Stimulated activated CD4-positive, alpha-beta T cell treated with anti-CD3 and anti-CD28 coated beads, Interleukin-4, amount 100 ng/mL, for 4 hours (primary cell): ENCODE results near the gene ITGAD.
A peak's percentile ranks its signal among the peaks of the same experiment; 100 is the strongest.

Experiments
- DNase-seq, 2 experiments: peaks; one replicate each; pipeline ENCODE4 v3.0.0-alpha.2; 2020

ITGAD gene

DNA sequence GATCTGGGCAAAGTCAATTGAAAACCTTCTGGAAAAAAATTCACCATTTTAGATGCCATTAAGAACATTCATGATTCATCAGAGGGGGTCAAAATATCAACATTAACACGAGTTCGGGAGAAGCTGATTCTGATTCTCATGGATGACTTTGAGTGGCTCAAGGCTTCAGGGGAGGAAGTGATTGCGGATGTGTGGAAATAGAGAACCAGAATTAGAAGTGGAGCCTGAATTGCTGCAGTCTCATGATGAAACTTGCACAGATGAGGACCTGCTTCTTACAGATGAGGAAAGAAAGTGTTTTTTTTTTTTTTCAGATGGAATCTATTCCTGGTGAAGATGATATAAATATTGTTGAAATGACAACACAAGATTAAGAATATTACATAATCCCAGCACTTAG is 25.3 kb upstream of the ITGAD start:
- DNase-seq: no peak

DNA sequence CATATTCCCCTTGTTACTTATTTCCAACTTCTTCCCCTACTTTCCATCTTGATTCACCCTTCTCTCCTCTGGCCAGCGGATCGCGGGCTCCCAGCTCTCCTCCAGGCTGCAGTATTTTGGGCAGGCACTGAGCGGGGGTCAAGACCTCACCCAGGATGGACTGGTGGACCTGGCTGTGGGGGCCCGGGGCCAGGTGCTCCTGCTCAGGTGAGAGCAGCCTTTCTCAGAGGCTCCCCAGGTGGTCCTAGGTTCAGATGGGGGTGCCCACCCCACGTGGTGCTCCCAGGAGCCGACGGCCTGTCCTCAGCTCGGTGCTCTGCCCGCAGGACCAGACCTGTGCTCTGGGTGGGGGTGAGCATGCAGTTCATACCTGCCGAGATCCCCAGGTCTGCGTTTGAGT is 22.1 kb upstream of the ITGAD start:
- DNase-seq: no peak

DNA sequence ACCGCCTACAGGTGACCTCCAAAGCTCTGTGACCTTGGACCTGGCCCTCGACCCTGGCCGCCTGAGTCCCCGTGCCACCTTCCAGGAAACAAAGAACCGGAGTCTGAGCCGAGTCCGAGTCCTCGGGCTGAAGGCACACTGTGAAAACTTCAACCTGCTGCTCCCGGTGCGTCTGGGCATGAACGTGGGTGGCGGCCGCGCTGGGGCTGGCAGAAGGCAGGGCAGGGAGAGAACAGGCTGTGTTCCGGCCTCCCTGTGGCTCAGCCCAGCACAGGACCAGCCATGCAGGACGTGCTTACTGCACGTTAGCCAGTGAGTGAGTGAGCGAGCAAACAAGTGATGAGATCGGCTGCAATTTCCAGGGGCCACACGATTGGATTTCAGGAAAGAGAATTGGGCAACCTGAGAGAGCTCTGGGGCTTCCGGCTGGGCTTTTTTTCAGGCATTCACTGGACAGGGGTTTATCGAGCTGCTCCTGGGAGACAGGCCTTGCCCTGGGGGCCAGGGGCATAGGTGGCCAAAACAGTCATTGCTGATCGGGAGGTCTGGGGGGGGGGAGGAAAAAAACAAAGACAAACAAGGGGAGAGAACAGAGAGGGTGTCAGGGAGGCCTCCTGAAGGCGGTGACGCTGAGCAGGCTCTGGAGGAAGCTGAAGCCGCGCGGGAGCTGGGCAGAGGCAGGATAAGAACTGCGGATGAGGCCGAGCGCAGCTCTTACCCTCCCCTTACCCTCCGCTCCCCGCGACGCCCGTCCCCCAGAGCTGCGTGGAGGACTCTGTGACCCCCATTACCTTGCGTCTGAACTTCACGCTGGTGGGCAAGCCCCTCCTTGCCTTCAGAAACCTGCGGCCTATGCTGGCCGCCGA is 21.3 kb upstream of the ITGAD start:
- no peak for DNase-seq

DNA sequence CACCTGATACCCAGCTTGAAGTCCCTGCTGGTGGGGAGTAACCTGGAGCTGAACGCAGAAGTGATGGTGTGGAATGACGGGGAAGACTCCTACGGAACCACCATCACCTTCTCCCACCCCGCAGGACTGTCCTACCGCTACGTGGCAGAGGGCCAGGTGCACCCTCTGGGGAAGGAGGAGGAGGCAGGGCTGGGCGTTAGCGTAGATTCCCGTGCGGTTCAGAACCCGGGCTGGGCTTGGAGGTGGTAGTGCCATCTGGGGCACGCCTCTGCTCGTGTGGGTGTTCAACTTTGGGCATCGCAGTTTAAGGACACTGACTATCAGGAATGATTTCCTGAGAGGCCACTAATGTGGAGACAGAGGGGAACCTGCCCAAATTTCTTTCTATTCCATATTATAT is 19.9 kb upstream of the ITGAD start:
- DNase-seq: no peak

DNA sequence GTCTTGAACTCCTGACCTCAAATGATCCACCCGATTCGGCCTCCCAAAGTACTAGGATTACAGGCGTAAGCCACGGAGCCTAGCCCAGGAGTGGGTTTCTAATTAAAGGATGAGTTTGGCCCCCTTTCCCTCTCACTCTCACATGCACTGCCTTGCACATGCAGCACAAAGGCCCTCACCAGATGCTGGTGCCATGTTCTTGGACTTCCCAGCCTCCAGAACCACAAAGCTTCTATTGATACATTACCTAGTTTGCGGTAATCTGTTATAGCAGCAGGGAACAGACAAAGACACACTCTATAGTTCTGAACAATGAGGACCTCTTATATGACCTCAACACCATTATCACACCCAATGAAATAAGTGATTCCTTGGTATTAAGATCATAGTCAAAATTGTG is 17.9 kb upstream of the ITGAD start:
- DNase-seq: no peak

DNA sequence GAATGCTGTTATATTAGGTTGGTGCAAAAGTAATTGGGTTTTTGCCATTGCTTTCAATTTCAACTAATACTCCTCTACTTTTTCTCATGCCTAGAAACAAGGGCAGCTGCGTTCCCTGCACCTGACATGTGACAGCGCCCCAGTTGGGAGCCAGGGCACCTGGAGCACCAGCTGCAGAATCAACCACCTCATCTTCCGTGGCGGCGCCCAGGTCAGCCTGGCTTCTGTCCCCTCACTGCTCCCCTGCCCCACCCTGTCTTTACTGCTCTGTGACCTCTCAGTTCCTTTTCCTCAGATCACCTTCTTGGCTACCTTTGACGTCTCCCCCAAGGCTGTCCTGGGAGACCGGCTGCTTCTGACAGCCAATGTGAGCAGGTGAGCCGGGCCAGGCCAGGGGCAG is 16.4 kb upstream of the ITGAD start:
- DNase-seq: no peak

DNA sequence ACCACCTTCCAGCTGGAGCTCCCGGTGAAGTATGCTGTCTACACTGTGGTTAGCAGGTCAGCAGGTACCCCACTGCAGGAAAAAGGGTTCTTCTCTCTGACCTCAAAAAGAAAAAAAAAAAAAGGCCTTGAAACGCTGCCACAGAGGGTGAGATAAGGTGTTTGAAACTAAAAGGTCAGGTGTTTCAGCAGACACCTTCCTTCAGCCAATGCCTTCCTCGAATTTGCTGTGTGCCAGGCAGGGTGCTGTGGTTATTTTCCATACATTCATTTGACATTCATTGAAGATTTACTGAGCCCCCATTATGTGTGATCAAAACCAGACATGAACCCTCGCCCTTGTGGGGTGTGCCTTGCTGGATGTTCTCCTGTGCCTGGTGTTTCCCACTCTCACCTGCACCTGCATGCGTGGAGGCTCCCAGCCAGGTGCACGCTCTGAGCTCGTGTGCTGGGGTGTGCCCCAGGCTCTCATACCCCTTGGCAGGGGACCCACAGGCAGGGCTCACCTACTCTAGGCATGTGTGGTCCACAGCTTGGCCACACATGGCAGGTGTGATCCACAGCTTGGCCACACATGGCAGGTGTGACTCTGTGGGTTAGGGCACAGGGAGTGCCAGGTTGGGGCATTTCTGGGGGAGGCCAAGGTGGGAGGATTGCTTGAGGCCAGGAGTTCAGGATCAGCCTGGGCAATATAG is 15.8 kb upstream of the ITGAD start:
- DNase-seq: no peak

DNA sequence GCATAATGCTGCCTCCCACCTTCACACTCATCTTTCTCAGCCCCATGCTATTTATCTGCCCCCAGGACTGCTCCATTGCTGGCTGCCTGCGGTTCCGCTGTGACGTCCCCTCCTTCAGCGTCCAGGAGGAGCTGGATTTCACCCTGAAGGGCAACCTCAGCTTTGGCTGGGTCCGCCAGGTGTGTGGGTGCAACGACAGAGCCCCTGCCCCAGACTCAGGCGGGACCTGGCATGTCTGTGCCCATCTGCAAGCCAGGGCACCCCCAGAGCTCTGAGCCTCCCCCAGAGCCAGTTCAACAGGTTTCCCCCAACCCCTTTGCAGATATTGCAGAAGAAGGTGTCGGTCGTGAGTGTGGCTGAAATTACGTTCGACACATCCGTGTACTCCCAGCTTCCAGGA is 12.9 kb upstream of the ITGAD start:
- no peak for DNase-seq

DNA sequence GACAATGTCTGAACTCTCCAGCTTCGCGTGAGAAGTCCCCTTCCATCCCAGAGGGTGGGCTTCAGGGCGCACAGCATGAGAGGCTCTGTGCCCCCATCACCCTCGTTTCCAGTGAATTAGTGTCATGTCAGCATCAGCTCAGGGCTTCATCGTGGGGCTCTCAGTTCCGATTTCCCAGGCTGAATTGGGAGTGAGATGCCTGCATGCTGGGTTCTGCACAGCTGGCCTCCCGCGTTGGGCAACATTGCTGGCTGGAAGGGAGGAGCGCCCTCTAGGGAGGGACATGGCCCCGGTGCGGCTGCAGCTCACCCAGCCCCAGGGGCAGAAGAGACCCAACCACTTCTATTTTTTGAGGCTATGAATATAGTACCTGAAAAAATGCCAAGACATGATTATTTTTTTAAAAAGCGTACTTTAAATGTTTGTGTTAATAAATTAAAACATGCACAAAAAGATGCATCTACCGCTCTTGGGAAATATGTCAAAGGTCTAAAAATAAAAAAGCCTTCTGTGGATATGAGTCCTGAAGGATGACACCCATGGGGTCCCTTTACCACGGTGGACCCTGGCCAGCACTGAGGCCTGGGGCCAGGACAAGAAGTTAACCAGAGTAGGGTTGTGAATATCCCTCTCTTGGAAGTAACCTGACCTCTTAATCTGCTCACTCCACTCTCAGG is 10.5 kb upstream of the ITGAD start:
- peak; percentile 44 to 52 for DNase-seq

DNA sequence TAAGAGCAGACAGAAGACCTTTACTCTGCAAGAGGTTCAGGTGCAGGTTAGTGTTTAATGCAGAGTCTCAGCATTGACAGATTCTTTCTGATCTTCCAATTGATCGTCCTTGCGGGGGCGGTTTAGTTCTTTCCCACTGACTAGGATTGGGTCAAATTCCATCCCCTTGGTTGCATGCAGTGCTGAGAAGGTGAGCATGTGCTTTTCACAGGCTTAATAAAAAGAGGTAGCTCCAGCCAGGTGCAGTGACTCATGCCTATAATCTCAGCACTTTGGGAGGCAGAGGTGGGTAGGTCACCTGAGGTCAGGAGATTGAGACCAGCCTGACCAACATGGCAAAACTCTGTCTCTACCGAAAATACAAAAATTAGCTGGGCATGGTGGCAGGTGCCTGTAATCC is 7.5 kb upstream of the ITGAD start:
- DNase-seq: no peak

DNA sequence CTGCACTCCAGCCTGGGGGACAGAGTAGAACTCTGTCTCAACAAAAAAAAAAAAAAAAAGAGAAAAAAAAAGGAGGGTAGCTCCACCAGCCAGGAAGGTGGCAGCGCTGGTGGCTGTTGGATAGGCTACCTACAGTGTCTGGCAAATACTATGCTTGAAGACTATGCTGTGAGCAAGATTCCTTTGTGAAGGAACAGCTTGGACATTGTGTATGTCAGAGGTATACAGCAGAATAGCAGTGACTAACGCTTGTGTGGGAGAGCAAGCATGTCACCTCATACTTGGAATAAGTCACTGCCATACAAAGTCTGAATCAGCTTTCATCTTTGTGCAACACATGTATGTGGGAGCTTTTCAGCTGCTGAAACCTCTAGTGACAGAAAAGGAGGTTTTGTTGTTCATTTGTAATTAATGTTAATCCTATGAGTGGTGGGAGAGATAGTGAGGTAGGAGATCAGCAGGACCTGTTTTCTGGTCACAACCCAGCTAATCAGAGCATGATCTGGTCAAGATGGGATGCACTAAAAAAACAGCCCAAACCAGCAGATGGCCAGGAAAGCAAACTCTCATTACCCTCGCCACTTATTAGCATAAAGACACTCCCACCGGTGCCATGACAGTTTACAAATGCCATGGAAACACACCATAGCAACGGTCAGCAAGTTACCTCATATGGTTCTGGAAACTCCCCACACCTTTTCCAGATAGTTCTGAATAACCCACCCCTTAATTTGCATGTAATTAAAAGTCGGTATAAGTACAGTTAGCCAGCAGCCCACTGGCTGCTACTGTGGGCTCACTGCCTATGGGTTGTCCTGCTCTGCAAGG is 6.8 kb upstream of the ITGAD start:
- no peak for DNase-seq

DNA sequence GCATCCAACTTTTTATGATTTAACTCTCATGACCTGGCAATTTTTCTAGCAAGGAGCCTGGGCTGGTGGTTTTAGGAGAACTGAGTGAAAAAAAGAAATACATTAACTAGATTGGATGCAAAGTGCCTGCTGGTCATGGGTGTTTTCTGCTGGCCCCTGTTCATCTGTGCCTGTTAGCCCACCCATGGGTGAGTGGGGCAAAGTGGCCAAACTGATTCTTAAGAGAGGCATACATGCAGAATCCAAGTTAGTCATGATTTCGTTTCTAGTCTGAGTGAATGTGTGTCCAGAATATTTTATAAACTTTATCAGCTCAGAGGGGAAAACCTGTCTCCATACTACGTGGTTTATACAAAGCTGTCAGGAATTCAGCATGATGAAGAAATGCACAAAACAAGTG is 4.6 kb upstream of the ITGAD start:
- no peak for DNase-seq

DNA sequence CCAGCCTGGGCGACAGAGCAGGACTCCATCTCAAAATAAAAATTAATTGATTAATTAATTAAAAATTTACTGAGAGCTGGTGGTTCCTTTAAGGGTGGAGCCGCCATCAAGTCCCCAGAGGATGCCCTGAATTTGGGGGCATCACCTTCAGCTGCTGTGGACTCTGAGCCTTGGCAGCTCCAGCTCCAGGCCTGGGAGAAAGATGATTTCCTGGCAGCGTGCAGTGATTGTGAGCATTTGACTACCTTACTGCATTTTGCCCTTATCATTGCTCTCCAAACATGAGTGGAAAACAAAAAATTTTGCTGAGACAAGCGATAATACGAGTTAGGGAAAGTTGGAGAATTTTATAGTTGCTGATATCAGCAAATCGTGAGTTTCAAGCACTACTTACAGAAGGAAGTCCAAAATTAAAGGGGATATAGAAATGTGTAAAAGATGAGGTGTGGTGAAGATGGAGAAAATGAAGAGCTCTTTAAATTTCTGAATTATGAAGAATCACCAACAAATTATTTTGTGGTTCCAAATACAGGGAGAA is 2.6 kb upstream of the ITGAD start:
- no peak for DNase-seq

DNA sequence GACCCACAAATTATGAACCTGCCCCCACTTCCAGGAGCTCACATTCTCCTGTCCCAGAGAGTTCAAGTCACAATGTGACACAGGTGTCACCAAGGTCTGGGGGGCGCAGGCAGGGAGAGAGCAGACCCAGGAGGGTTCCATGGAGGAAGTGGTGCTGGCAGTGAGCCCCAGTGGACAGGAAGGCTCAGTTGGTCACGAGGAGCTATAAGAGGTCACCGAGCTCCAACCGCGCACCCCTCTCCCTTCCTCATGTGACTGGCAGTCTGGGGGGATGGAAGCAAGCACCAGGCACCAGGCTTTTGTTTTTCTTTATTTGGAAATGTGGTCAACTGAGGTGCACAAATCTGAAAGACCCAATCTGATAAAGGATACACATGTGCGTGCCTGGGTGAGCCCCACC is 2.5 kb downstream of the ITGAD start:
- DNase-seq: no peak

DNA sequence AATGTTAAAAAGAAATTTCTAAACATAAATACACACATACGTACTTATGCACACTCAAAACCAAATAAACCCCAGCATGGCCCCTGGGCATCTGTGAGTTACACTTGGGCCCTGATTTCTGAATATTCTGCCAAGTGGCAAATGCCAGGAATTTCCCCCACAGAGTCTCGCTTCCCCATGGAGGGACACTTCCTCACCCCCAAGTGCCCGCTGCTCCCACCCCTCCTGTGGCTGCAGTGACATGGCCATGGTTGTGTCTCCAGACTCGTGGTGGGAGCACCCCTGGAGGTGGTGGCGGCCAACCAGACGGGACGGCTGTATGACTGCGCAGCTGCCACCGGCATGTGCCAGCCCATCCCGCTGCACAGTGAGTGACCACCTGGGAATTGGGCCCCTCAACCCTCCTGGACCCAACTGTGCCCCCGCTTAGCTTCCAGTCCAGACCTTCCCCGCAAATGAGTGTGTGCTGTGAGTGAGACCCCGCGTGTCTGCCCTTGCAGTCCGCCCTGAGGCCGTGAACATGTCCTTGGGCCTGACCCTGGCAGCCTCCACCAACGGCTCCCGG is 4.0 kb downstream of the ITGAD start:
- no peak for DNase-seq

DNA sequence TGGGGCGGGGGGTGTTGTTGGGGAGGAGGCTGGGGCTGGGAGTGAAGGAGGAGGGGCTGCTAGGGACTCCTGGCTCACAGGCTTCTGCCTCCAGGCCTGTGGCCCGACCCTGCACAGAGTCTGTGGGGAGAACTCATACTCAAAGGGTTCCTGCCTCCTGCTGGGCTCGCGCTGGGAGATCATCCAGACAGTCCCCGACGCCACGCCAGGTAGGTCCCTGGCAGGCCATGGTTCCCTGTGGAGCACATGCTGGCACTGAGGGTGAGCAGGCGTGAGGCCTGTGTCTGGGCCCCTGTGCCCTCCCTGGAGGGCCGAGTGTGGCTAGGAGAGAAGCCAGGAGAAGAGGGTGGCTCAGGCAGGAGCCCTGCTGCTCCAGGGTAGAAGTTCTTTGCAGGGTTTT is 4.6 kb downstream of the ITGAD start:
- no peak for DNase-seq

DNA sequence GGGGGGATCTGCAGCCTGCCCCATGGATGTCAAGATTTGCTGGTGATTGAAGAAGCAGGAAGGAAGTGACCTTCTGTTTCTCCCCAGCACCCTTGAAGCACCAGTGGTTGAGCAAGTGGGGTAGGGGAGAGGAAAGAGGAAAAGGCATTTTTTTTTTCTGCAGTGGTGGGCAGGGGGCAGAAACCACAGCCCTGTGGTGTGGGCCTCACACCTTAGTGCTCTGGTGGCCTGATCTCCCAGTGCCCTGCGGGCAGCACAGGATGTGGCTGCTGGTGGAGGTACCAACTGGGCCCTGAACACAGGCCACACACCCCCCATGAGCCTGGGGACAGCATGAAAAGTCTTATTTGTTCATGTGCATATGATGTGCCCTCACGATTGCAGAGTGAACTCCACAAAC is 7.1 kb downstream of the ITGAD start:
- no peak for DNase-seq

DNA sequence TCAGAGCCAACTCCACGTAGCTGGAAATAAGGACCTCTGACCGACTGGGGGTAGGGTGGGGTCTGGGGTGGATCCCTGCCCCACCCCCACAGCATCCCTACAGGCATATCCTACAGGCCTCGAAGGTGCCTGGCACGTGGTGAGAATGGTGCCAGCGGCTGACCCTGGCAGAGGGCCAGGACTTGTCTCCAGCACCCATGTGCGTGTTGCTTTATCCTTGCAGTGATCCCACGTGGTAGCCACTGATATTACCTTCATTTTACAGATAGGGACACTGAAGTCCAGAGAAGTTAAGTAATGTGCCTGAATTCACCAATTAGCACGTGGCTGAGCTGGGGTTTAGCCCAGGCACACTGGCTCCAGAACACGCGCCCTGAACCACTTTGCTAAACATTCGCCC is 8.3 kb downstream of the ITGAD start:
- DNase-seq: no peak

DNA sequence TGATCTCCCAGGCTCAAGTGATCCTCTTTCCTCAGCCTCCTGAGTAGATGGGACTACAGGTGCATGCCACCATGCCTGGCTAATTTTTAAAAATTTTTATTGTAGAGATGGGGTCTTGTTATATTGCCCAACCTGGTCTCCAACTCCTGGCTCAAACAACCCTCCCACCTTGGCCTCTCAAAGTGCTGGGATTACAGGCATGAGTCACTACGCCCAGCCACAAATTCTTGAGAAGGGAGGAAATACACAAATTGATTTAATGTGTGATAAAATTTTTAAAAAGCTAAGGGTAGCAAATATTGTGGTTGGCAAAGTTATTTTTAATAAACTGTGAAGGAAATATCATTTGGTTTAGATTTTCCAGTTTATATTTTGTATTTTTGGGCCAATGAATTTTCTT is 9.6 kb downstream of the ITGAD start:
- DNase-seq: no peak

DNA sequence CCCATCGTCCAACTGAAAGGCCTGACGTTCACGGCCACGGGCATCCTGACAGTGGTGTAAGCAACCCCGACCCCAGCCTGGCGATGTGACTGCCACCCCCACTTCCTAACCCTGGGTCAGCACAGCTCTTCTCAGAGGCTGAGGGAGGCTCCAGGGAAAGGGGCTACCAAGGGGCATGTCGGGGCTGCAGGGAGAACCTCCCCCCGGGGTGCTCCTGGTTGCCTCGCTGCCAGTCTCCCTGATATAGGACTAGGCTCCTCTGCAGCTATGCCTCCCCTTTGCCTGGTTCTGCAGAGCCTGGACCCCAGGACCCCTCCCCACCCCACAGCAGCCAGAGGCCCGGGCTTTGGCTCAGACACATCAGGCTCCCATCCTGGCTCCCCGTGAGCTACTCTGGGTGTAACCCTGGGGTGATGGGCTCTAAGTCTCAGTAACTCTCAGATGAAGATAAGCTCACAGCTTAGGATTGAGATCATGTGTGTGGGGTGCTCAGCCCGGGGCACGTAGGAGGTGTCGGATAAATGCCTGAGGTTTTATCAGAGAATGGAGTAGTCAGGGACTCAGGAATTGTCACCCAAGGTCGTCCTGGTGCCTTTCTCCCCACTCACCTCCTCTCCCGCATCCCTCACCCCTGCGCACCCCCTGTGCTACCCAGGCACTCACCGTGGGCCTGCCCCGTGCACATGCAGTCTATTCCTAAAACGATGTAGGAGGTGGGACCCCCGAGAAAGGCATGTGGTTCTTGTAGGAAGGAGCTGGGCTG is 10.6 kb downstream of the ITGAD start:
- no peak for DNase-seq

DNA sequence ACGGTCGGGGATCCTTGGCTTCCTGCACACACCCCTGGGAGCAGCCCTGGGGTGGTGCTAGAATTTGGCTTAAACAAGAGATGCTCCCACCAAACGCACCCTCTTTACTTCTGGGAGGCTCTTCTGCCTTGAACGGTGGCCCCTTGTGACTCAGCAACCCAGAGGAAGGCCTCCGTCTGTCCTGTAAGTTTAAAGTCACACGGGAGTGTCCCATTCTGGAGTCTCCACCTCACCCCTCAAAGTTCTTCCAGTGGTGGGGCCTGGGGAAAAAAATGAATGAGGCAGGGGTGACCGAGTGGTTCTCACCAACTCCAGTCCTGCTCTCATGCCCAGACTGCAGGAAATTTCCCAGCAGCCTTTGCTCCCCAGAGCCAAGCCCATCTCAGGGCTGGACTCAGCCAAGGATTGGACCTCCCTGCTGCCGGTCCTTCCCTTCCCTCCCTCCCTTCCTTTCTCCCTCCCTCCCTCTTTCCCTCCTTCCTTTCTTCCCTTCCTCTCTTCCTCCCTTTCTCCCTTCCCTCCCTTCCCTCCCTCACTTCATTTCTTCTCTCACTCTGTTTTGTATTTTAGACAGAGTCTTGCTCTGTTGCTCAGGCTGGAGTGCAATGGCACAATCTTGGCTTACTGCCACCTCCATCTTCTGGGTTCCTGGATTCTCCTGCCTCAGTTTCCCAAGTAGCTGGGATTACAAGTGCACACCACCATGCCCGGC is 11.4 kb downstream of the ITGAD start:
- DNase-seq: no peak
